Right atrium auricular region (tissue), 2 donors: ENCODE results near the gene PRRT3. TPM values are rescaled to one million over a fixed set of nuclear protein-coding genes. Genes with fewer than 3 reads are reported as not detected.
"Not testable (repeated sequence)": the region's sequence is repeated elsewhere in the genome, so short reads cannot be mapped to it uniquely, and the experiment has no call there.

Experiments used
- DNase-seq: peaks from one replicate; pipeline ENCODE4 v3.0.0-alpha.2; 2019; ENCODE audit warnings: low spot score
- H3K27ac ChIP-seq, 2 donors: fragments of 200-600 bp; sonication (generic); 1 replicate in 1 of 2; 2 replicates in 1 of 2; pipeline ENCODE4 v1.5.1; 2016 to 2019
- H3K27me3 ChIP-seq, 2 donors: fragments of 200-600 bp; sonication (generic); one replicate each; pipeline versions ENCODE4 v1.5.1 to v1.6.0; 2017 to 2019
- H3K36me3 ChIP-seq: fragments of 200-600 bp; sonication (generic); one replicate; pipeline ENCODE4 v1.5.1; 2016
- H3K4me1 ChIP-seq, 2 donors: fragments of 200-600 bp; sonication (generic); one replicate each; pipeline versions ENCODE4 v1.5.1 to v1.6.0; 2017 to 2019
- H3K4me3 ChIP-seq, 2 donors: fragments of 200-600 bp; sonication (generic); 1 replicate in 1 of 2; 2 replicates in 1 of 2; pipeline ENCODE4 v1.5.1; 2017 to 2019; ENCODE audit warnings: mild to moderate bottlenecking in 1 of 2, moderate library complexity in 1 of 2
- H3K9me3 ChIP-seq, 2 donors: fragments of 200-600 bp; sonication (generic); one replicate each; pipeline ENCODE4 v1.5.1; 2019
- CTCF ChIP-seq, 2 donors: fragments of 200-600 bp; sonication (generic); IDR thresholded peaks; one replicate each; pipeline ENCODE4 v1.5.1; 2019; ENCODE audit warnings: antibody characterized with exemption in 2 of 2
- total RNA-seq, 2 donors: library from RNA; depleted of rRNA; stranded (reverse); fragments of >200 nt; gene quantifications; one replicate each; pipeline ENCODE4 v1.1.0, GENCODE V29; 2016

Gene PRRT3
- total RNA-seq, 2 donors from 2014 or later = 1.4 to 1.9 TPM

DNA sequence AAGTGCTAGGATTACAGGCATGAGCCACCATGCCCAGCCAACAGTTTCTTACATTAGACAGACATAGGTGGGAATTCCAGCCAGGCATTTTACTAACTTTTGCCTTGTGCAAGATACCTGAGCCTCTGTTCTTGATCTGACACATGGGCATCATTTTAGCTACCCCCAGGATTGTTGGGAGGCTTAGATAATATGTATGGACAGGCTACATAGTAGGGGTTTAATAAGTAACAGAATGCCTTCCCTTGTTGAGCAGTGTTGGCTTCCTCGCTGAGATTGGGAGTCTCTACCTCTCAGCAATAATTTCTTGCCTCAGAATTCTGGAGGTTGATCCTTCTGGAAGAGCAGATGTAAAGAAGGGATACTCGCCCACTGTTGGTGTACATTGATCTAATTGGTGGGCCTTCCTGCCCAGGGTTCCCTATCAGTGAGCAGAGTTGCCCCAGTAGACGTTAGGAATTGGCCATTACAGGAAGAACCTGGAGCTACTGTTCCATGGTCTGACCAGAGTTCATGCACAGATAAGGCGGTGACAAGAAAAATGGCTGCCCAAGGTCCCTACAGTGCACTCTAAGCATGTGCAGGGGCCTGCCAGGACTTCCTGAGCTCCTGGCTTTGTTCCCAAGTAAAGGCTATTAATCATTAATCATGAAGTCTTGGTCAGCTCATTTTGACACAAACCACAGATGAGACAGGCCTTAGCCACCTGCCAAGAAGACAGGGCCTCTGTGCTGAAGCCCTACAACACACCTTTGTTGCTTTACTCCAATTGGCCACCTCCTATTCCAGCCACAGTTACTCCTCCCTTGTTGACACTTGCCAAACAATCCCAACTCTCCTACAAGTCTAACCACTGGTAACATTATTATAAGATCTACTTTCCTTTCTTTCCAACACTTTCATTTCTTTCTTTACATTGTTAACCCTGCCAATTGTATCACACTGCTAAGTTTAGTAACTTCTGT is 54.5 kb downstream of the PRRT3 start:
- peaks cover 0 to 10% of the 10 kb centered on the region in 2 donors for H3K4me1 ChIP-seq
- H3K4me3 ChIP-seq = no peak overlapping the region
- H3K27me3 ChIP-seq = no peaks in the 10 kb centered on the region
- H3K27ac ChIP-seq = no peak overlapping the region
- TF ChIP-seq CTCF (IDR thresholded peaks at IDR 0.05) = no peak
- H3K36me3 ChIP-seq = peaks cover 12% of the 10 kb centered on the region
- no peaks in the 10 kb centered on the region for H3K9me3 ChIP-seq
- DNase-seq = no peak

DNA sequence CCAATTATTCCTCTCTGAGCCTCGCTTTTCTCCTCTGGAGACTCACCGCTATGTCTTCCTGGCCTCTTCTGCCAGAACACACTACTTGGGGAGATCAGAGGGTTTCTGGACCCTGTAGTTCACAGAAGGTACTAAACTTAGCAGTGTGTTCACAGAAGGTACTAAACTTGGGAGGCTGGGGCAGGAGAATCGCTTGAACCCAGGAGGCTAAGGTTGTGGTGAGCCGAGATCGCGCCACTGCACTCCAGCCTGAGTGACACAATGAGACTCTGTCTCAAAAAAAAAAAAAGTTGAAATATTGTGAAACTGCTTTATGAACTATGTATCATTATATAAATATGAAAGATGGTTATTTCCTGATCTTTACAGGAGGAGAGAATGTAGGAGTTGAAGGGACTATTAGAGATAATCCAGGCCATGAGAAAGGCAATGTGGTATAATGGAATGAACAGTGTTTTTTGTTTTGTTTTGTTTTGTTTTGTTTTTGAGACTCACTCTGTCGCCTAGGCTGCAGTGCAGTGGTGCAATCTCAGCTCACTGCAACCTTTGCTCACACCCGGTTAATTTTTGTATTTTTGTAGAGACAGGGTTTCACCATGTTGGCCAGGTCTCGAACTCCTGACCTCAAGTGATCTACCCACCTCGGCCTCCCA is 55.3 kb downstream of the PRRT3 start:
- peaks cover 13% of the 10 kb centered on the region for H3K36me3 ChIP-seq
- not testable (repeated sequence) for H3K27me3 ChIP-seq, H3K27ac ChIP-seq, H3K4me3 ChIP-seq, DNase-seq, H3K9me3 ChIP-seq
- H3K4me1 ChIP-seq = peaks cover 0 to 15% of the 10 kb centered on the region in 2 donors

- not testable (repeated sequence) for H3K27me3 ChIP-seq, H3K4me3 ChIP-seq, H3K27ac ChIP-seq, H3K9me3 ChIP-seq, DNase-seq
- Histone ChIP-seq H3K36me3 (peaks cover 13% of the 10 kb centered on the region), H3K4me1 (peaks cover 0 to 25% of the 10 kb centered on the region in 2 donors)
Measured at GRCh38 chr3:9895715-9896114, 56.5 kb downstream of the PRRT3 start.

Other genes with a start within 250 kb of the PRRT3 start
- not detected for gene CPNE9, start 248.6 kb downstream of the PRRT3 start, total RNA-seq
- 10 to 100 TPM in 1 of 2 donors, 1 to 10 TPM in 1; 8.8 to 15.3 TPM for gene BRPF1, start 220.7 kb downstream of the PRRT3 start, total RNA-seq
- gene OGG1, start 202.5 kb downstream of the PRRT3 start, total RNA-seq = 10 to 100 TPM; 10.8 to 12.2 TPM
- gene CAMK1, start 182.5 kb downstream of the PRRT3 start, total RNA-seq = 10 to 100 TPM; 16.4 to 40.2 TPM
- gene TADA3, start 159.9 kb downstream of the PRRT3 start, total RNA-seq = 10 to 100 TPM; 43.6 to 57.3 TPM
- gene ARPC4, start 159.3 kb downstream of the PRRT3 start, total RNA-seq = 10 to 100 TPM; 69.0 to 89.6 TPM
- 10 to 100 TPM; 12.2 to 13.1 TPM for gene TTLL3, start 142.1 kb downstream of the PRRT3 start, total RNA-seq
- 10 to 100 TPM; 46.7 to 55.2 TPM for gene RPUSD3, start 108.4 kb downstream of the PRRT3 start, total RNA-seq
- 10 to 100 TPM in 1 of 2 donors, 1 to 10 TPM in 1; 1.3 to 17.1 TPM for gene CIDEC, start 72.2 kb downstream of the PRRT3 start, total RNA-seq
- 10 to 100 TPM; 39.8 to 44.8 TPM for gene JAGN1, start 61.8 kb downstream of the PRRT3 start, total RNA-seq
- gene IL17RE, start 49.6 kb downstream of the PRRT3 start, total RNA-seq = 1 to 10 TPM in 1 of 2 donors, under 1 TPM in 1; 0.89 to 2.6 TPM
- 10 to 100 TPM; 32.5 to 49.1 TPM for gene IL17RC, start 35.3 kb downstream of the PRRT3 start, total RNA-seq
- gene CRELD1, start 18.6 kb downstream of the PRRT3 start, total RNA-seq = 10 to 100 TPM; 63.9 to 79.0 TPM
- 100 to 1,000 TPM in 1 of 2 donors, 10 to 100 TPM in 1; 69.8 to 111 TPM for gene EMC3, start 34.4 kb upstream of the PRRT3 start, total RNA-seq
- gene FANCD2, start 74.0 kb upstream of the PRRT3 start, total RNA-seq = 1 to 10 TPM; 1.7 to 2.0 TPM
- not detected for gene FANCD2OS, start 155.8 kb upstream of the PRRT3 start, total RNA-seq
- 10 to 100 TPM; 58.3 to 94.3 TPM for gene BRK1, start 163.3 kb upstream of the PRRT3 start, total RNA-seq
- gene VHL, start 189.4 kb upstream of the PRRT3 start, total RNA-seq = 10 to 100 TPM; 14.1 to 16.5 TPM
- 1 to 10 TPM; 1.1 to 2.8 TPM for gene IRAK2, start 212.5 kb upstream of the PRRT3 start, total RNA-seq